GM21381 (cell line): ENCODE data around the gene KCNK6.
A peak's percentile ranks its signal among the peaks of the same experiment; 100 is the strongest.
"Not testable (repeated sequence)": the region's sequence is repeated elsewhere in the genome, so short reads cannot be mapped to it uniquely, and the experiment has no call there.

Experiments used
- ATAC-seq: cut with Tn5 transposase; IDR thresholded peaks from one replicate; pipeline ENCODE4 v1.9.1; 2021; ENCODE audit warnings: mild to moderate bottlenecking, moderate library complexity; ENCODE audit not compliant: unreplicated experiment

The KCNK6 gene

GRCh38 chr19:38360839-38361631 is 41.4 kb downstream of the KCNK6 start:
- ATAC-seq: no peak

- ATAC-seq: peak; percentile 60
Measured at GRCh38 chr19:38361633-38362075, 42.0 kb downstream of the KCNK6 start.

GRCh38 chr19:38362076-38362945 is 42.7 kb downstream of the KCNK6 start:
- peak; percentile 37 for ATAC-seq

DNA sequence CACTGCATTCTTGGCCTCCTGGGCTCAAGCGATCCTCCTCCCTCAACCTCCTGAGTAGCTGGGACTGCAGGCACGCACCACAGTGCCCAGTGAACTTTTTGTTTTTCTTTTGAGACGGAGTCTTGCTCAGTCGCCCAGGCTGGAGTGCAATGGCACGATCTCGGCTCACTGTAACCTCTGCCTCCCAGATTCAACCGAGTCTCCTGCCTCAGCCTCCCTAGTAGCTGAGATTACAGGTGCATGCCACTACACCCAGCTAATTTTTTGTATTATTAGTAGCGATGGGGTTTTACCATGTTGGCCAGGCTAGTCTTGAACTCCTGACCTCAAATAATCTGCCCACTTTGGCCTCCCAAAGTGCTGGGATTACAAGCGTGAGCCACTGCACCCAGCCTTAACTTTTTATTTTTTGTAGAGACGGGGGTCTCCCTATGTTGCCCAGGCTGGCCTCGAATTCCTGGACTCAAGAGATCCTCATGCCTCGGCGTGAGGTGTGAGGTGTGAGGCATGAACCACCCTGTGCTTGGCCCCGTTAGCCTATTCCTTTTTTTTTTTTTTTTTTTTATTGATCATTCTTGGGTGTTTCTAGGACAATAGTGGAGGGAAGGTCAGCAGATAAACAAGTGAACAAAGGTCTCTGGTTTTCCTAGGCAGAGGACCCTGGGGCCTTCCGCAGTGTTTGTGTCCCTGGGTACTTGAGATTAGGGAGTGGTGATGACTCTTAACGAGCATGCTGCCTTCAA is 43.5 kb downstream of the KCNK6 start:
- not testable (repeated sequence) for ATAC-seq

DNA sequence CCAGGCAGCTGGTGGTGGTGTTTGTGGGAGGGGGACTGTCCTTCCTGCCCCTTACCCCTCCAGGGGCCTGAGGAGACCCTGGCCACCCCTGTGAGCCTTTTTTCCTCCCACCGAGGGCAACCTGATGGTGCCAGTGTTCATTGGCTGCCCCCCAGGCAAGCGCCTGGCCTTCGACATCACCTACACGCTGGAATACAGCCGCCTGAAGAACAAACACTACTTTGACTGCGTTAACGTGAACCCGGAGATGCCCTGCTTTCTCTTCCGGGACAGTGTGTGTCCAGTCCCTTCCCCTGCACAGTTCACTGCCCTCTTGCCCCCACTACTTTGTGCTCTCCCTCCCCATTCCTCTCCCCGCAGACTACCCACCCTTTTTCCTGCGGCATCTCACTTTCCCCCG is 47.4 kb downstream of the KCNK6 start:
- no peak for ATAC-seq

GRCh38 chr19:38369584-38369983 is 49.9 kb downstream of the KCNK6 start:
- no peak for ATAC-seq

GRCh38 chr19:38370299-38370698 is 50.7 kb downstream of the KCNK6 start:
- no peak for ATAC-seq

DNA sequence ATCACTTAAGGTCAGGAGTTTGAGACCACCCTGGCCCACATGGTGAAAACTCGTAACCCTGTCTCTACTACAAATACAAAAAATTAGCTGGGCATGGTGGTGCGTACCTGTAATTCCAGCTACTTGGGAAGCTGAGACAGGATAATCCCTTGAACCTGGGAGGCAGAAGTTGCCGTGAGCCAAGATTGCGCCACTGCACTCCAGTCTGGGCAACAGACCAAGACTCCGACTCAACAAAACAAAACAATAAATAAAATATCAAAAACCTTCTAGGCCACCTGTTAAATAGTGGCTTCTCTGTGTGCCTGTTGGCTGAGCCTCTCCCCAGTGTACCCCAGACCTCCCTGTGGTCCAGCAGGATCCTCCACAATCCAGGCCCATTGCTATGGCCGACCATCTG is 51.4 kb downstream of the KCNK6 start:
- ATAC-seq: no peak

- ATAC-seq: no peak
Measured at GRCh38 chr19:38373907-38374331, 54.3 kb downstream of the KCNK6 start.

- peak; percentile 95 for ATAC-seq
Measured at GRCh38 chr19:38374332-38375097, 54.9 kb downstream of the KCNK6 start, which contains the start of gene PSMD8. Gene PSMD8, plus strand, starts transcription at chr19:38374571. Its CDS starts 31 bp downstream, at chr19:38374602.

- ATAC-seq: no peak
Measured at GRCh38 chr19:38375098-38375493, 55.5 kb downstream of the KCNK6 start.

GRCh38 chr19:38375748-38376147 is 56.1 kb downstream of the KCNK6 start:
- no peak for ATAC-seq

- no peak for ATAC-seq
Measured at GRCh38 chr19:38376576-38376975, 56.9 kb downstream of the KCNK6 start.

DNA sequence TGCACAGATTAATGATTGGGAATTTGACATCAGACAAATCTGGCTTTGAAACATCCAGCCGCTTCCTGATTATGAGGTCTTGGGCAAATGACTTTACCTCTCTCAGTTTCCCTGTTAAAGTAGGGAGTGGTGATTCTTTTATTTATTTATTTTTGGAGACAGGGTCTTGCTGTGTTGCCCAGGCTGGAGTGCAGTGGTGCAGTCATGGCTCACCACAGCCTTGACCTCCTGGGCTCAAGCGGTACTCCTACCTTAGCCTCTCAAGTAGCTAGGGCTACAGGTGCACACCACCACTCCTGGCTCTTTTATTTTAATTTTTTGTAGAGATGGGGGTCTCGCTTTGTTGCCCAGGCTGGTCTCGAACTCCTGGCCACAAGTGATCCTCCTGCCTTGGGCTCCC is 57.4 kb downstream of the KCNK6 start:
- no peak for ATAC-seq

DNA sequence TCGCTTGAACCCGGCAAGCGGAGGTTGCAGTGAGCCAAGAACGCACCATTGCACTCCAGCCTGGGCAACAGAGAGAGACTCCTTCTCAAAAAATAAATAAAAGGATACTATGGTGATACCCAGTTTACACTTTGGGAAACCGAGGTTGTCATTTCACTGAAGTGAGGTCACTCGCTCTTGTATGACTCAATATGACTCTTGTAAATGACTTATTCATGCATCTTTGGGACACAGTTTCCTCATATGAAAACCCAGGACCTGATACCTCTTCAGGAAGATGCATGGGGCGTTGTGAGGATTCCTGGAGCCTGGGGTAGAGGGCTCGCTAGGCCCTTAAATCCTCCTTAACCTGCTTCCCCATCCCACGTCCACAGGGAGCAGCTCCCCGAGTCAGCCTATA is 59.2 kb downstream of the KCNK6 start:
- ATAC-seq: no peak

DNA sequence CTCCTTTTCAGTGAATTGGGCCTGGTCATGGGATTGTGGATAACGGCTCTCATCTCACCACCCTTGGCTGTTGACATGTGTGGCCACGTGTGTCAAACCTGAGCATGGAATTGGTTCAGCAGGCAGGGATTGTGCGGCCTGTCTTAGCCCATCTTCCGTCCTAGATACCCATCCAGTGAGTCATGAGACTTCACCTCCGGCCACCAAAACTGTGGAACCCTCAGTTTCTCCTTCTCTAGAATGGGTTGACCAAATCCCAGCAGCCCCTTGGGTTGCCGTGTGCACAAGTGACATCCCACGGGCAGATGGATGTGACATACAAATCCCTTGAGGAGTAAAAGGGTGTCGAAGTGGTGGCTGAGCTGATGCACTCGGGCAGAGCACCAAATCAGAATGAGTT is 61.5 kb downstream of the KCNK6 start:
- no peak for ATAC-seq
